K562 (cell line): ENCODE data around the gene THAP11. TPM values are rescaled to one million over a fixed set of nuclear protein-coding genes. Genes with fewer than 3 reads are reported as not detected.

Source experiments
- ARNT ChIP-seq, 2 experiments: fragments of 450-650 bp; IDR thresholded peaks; 2 replicates each; pipeline ENCODE4 v1.6.1; 2016; ENCODE audit warnings: mild to moderate bottlenecking in 1 of 2
- BRD9 ChIP-seq: fragments of 450-650 bp; IDR thresholded peaks from 2 replicates; pipeline ENCODE4 v1.6.1; 2018; ENCODE audit warnings: low read depth; ENCODE audit not compliant: partially characterized antibody
- GABPB1 ChIP-seq: sonication (generic); formaldehyde crosslinking; IDR thresholded peaks from 2 replicates; pipeline ENCODE4 v1.8.0; 2022; ENCODE audit warnings: mild to moderate bottlenecking, missing genetic modification reagents
- GATAD2B ChIP-seq: fragments of 450-650 bp; IDR thresholded peaks from 2 replicates; pipeline ENCODE4 v1.6.1; 2017; ENCODE audit warnings: mild to moderate bottlenecking, borderline replicate concordance
- GTF2B ChIP-seq: IDR thresholded peaks from 2 replicates; pipeline ENCODE4 v1.6.1; 2011; ENCODE audit not compliant: insufficient read length; ENCODE audit errors: extremely low read depth
- HNRNPK ChIP-seq: fragments of 200-400 bp; formaldehyde crosslinking; IDR thresholded peaks from one replicate; pipeline ENCODE4 v1.6.1; 2018; ENCODE audit warnings: mild to moderate bottlenecking, low read depth, low read length; ENCODE audit not compliant: poor library complexity, severe bottlenecking
- KHSRP ChIP-seq: fragments of 450-650 bp; IDR thresholded peaks from 2 replicates; pipeline ENCODE4 v1.6.1; 2017
- PML ChIP-seq: IDR thresholded peaks from 2 replicates; pipeline ENCODE4 v1.6.1; 2012; ENCODE audit warnings: low read length, inconsistent platforms
- PTRF ChIP-seq: fragments of 450-650 bp; IDR thresholded peaks from 2 replicates; pipeline ENCODE4 v1.6.1; 2016; ENCODE audit warnings: mild to moderate bottlenecking, missing genetic modification characterization, missing compliant biosample characterization
- RBM14 ChIP-seq: fragments of 200-400 bp; formaldehyde crosslinking; IDR thresholded peaks from 2 replicates; pipeline ENCODE4 v1.6.1; 2018; ENCODE audit warnings: low read depth, mild to moderate bottlenecking, low read length, moderate library complexity, borderline replicate concordance; ENCODE audit not compliant: insufficient read depth
- RUNX1 ChIP-seq: sonication (generic); IDR thresholded peaks from 2 replicates; pipeline ENCODE4 v1.6.1; 2016; ENCODE audit warnings: antibody characterized with exemption, low read depth
- SAFB2 ChIP-seq: fragments of 200-400 bp; formaldehyde crosslinking; IDR thresholded peaks from 2 replicates; pipeline ENCODE4 v1.6.1; 2018; ENCODE audit warnings: borderline replicate concordance, low read length, low read depth, moderate library complexity; ENCODE audit not compliant: severe bottlenecking
- SIN3B ChIP-seq: fragments of 450-650 bp; IDR thresholded peaks from 2 replicates; pipeline ENCODE4 v1.6.1; 2017; ENCODE audit warnings: low read depth, mild to moderate bottlenecking, moderate library complexity
- SRF ChIP-seq, 2 experiments: fragments of 250-450, 450-650 bp in 1 of 2; sonication (Bioruptor Pico) in 1 of 2; sonication (generic) in 1 of 2; formaldehyde crosslinking; IDR thresholded peaks; 2 replicates each; pipeline versions ENCODE4 v1.5.0 to v1.5.1; 2020 to 2022; ENCODE audit warnings: mild to moderate bottlenecking in 1 of 2, missing genetic modification reagents in 1 of 2
- TFAM ChIP-seq: fragments of 250-450 bp; sonication (Bioruptor Pico); conservative IDR thresholded peaks from 2 replicates; pipeline ENCODE4 v1.5.0; 2021; ENCODE audit warnings: mild to moderate bottlenecking, moderate library complexity
- ZFX ChIP-seq: sonication (generic); formaldehyde crosslinking; IDR thresholded peaks from 2 replicates; pipeline ENCODE4 v1.8.0; 2022; ENCODE audit warnings: mild to moderate bottlenecking, missing genetic modification reagents, moderate library complexity
- ZNF274 ChIP-seq: IDR thresholded peaks from 2 replicates; pipeline ENCODE4 v1.6.1; 2011; ENCODE audit warnings: low read depth, mild to moderate bottlenecking, low read length, moderate library complexity, borderline replicate concordance
- ZNF584 ChIP-seq: fragments of 200-800 bp; sonication (Bioruptor generic); IDR thresholded peaks from 2 replicates; pipeline ENCODE4 v1.6.1; 2016; ENCODE audit warnings: low read depth, mild to moderate bottlenecking, missing genetic modification characterization, missing compliant biosample characterization
- polyA plus RNA-seq, 8 experiments: library from polyadenylated mRNA; depleted of rRNA in 4 of 8; stranded (reverse) in 5 of 8; unstranded in 3 of 8; fragments of >200 nt; fragmentation: Nextera tagmentation in 2 of 8; fragmentation: Illumina TruSeq in 1 of 8; extraction: Ambion mirVana in 2 of 8; extraction: Trizol in 1 of 8; gene quantifications; 2 replicates each; pipeline versions ENCODE4 v1.2.1 to v1.2.3, GENCODE V29; 2011 to 2014; ENCODE audit warnings: inconsistent platforms in 1 of 8, missing spikeins in 1 of 8
- total RNA-seq, 7 experiments: library from RNA; depleted of rRNA in 6 of 7; stranded (reverse); fragments of >200 nt in 6 of 7; fragmentation: Illumina TruSeq in 2 of 7; extraction: Trizol in 2 of 7; gene quantifications; 2 replicates each; pipeline versions ENCODE4 v1.2.1 to v1.2.3, GENCODE V29; 2011 to 2021; ENCODE audit warnings: low replicate concordance in 1 of 7
- TF ChIP-seq, protein P1 (sequence below): fragments of 250-450 bp; sonication (Bioruptor Pico); IDR thresholded peaks from 2 replicates; pipeline ENCODE4 v1.5.1; 2021; ENCODE audit warnings: mild to moderate bottlenecking
- TF ChIP-seq, protein P2 (sequence below): fragments of 250-450 bp; sonication (Bioruptor Pico); IDR thresholded peaks from 2 replicates; pipeline ENCODE4 v1.6.1; 2021; ENCODE audit warnings: mild to moderate bottlenecking

Gene THAP11
- total and polyA plus RNA-seq, 9 of the 15 experiments (the other 6 are each of a cell fraction or from before 2014, with no cell fraction given), result 2.4 to 31.6 (median 21.4) TPM

DNA sequence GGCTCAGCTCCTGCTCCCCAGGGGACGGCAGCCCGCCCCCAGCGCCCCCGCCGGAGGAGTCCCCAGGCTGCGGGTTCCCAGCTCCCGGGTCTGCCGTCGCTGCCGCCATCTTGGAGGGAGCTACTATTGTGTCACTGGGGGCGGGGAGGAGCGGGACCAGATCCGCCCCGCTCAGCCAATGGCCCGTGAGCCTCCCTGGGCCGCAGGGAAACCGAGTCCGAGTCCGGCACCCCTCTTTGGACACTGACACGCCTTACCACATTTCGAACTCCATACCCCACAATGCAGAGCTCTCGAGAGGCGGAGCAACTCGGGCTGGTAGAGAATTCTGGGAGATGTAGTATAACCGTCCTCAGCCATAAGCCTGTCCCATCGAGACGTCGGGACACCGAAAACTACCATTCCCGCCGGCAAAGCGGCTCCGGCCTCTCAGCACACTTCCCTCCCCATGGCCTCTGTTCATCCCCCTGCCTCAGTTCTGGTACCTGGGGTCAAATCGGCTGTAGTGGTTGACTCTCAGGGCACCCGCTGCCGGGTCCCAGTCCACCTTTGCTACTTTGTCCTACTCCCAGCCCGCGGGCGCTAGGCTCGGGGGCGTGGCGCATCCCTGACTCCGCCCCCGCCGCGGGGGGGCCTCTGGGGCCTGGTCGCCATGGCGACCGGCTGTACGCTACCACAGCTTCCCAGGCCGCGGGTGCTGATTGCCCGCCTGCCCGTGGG, 35.5 kb upstream of the THAP11 start, which contains the start of the genes RANBP10 and TSNAXIP1 (continued):
- peak in 1 of 2 experiments; percentile 54; a peak in 1 of 4 replicates for TF ChIP-seq SRF (CRISPR knock-in tag; IDR thresholded peaks at IDR 0.05)
- TF ChIP-seq HNRNPK, result no peak
- TF ChIP-seq GATAD2B, result no peak
- TF ChIP-seq SIN3B, result peak; percentile 80
- TF ChIP-seq TFAM (CRISPR knock-in tag), result no peak
- TF ChIP-seq GABPB1 (CRISPR knock-in tag), result peak; percentile 78
- TF ChIP-seq, protein P1, sequence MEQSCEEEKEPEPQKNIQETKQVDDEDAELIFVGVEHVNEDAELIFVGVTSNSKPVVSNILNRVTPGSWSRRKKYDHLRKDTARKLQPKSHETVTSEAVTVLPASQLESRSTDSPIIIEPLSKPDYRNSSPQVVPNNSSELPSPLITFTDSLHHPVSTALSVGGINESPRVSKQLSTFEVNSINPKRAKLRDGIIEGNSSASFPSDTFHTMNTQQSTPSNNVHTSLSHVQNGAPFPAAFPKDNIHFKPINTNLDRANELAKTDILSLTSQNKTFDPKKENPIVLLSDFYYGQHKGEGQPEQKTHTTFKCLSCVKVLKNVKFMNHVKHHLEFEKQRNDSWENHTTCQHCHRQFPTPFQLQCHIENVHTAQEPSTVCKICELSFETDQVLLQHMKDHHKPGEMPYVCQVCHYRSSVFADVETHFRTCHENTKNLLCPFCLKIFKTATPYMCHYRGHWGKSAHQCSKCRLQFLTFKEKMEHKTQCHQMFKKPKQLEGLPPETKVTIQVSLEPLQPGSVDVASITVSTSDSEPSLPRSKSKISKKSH (CRISPR knock-in tag), result no peak
- no peak for TF ChIP-seq SAFB2
- TF ChIP-seq ZNF584 (CRISPR knock-in tag), result peak; percentile 97
- no peak for TF ChIP-seq RBM14
- no peak for TF ChIP-seq GTF2B
- no peak for TF ChIP-seq PTRF
- TF ChIP-seq, protein P2, sequence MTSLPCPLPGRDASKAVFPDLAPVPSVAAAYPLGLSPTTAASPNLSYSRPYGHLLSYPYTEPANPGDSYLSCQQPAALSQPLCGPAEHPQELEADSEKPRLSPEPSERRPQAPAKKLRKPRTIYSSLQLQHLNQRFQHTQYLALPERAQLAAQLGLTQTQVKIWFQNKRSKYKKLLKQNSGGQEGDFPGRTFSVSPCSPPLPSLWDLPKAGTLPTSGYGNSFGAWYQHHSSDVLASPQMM (CRISPR knock-in tag), result no peak
- peak; percentile 65; the same call in 1 of the 2 replicates for TF ChIP-seq PML
- peak; percentile 75 for TF ChIP-seq ZFX
- TF ChIP-seq RUNX1, result no peak
- TF ChIP-seq ZNF274, result no peak
- TF ChIP-seq BRD9, result no peak
- TF ChIP-seq KHSRP, result no peak
- no peak for TF ChIP-seq ARNT (IDR thresholded peaks at IDR 0.05)
